Keratinocyte (primary cell): ENCODE measurements around the gene SCART1. TPM values are rescaled to one million over a fixed set of nuclear protein-coding genes. Genes with fewer than 3 reads are reported as not detected.

Experiments used
- DNase-seq: peaks from one replicate; pipeline ENCODE4 v3.0.0-alpha.2; 2011; ENCODE audit warnings: low read depth, missing footprints, low spot score
- FAIRE-seq: peaks from 2 replicates; lab custom pipeline; 2011; peaks lifted over from hg19 to GRCh38; lab: Jason Lieb, UNC
- H2AFZ ChIP-seq: 2 replicates; pipeline ENCODE4 v1.6.0; 2012; ENCODE audit warnings: low read length, control low read depth, inconsistent platforms; ENCODE audit not compliant: control insufficient read depth
- H3K27ac ChIP-seq: 2 replicates; pipeline ENCODE4 v1.5.1; 2011; ENCODE audit warnings: low read length; ENCODE audit not compliant: control insufficient read depth, insufficient read depth
- H3K27me3 ChIP-seq: 3 replicates; pipeline ENCODE4 v1.6.0; 2011; ENCODE audit warnings: low read length; ENCODE audit not compliant: control insufficient read depth, insufficient read depth; ENCODE audit errors: extremely low read depth
- H3K36me3 ChIP-seq, 2 experiments: 2 replicates in 1 of 2; 3 replicates in 1 of 2; pipeline ENCODE4 v1.5.1; 2011; ENCODE audit warnings: low read length in 2 of 2, mild to moderate bottlenecking in 1 of 2; ENCODE audit not compliant: control insufficient read depth in 2 of 2, insufficient read depth in 2 of 2; ENCODE audit errors: extremely low read depth in 1 of 2
- H3K4me1 ChIP-seq: 3 replicates; pipeline ENCODE4 v1.5.1; 2011; ENCODE audit warnings: low read length; ENCODE audit not compliant: control insufficient read depth, insufficient read depth; ENCODE audit errors: extremely low read depth
- H3K4me2 ChIP-seq: 3 replicates; pipeline ENCODE4 v1.6.0; 2011; ENCODE audit warnings: low read depth, low read length; ENCODE audit not compliant: control insufficient read depth, insufficient read depth; ENCODE audit errors: extremely low read depth
- H3K4me3 ChIP-seq, 3 experiments: fragments of 200-600 bp in 1 of 3; sonication (generic) in 1 of 3; 2 replicates in 2 of 3; 3 replicates in 1 of 3; pipeline ENCODE4 v1.5.1; 2011 to 2016; ENCODE audit warnings: low read length in 3 of 3, mild to moderate bottlenecking in 3 of 3, control low read depth in 2 of 3, inconsistent platforms in 1 of 3, low read depth in 1 of 3, mixed read lengths in 1 of 3, mixed run types in 1 of 3, moderate library complexity in 1 of 3; ENCODE audit not compliant: control insufficient read depth in 2 of 3, insufficient read depth in 2 of 3; ENCODE audit errors: extremely low read depth in 1 of 3
- H3K79me2 ChIP-seq: 2 replicates; pipeline ENCODE4 v1.6.0; 2012; ENCODE audit warnings: low read length; ENCODE audit not compliant: control insufficient read depth, insufficient read depth
- H3K9ac ChIP-seq: 3 replicates; pipeline ENCODE4 v1.6.0; 2011; ENCODE audit warnings: low read length; ENCODE audit not compliant: control insufficient read depth, insufficient read depth; ENCODE audit errors: extremely low read depth
- H3K9me1 ChIP-seq: 3 replicates; pipeline ENCODE4 v1.6.0; 2011; ENCODE audit warnings: low read length; ENCODE audit not compliant: control insufficient read depth, insufficient read depth; ENCODE audit errors: extremely low read depth
- H3K9me3 ChIP-seq: 2 replicates; pipeline ENCODE4 v1.5.1; 2012; ENCODE audit warnings: low read depth, low read length; ENCODE audit not compliant: control insufficient read depth
- H4K20me1 ChIP-seq: 3 replicates; pipeline ENCODE4 v1.6.0; 2011; ENCODE audit warnings: low read length; ENCODE audit not compliant: control insufficient read depth, insufficient read depth; ENCODE audit errors: extremely low read depth
- CTCF ChIP-seq, 3 experiments: IDR thresholded peaks in 1 of 3; conservative IDR thresholded peaks in 1 of 3; optimal IDR thresholded peaks in 1 of 3; 2 replicates in 2 of 3; 3 replicates in 1 of 3; pipeline versions ENCODE3 to v1.5.1; 2011; ENCODE audit warnings: low read length in 3 of 3, mild to moderate bottlenecking in 3 of 3, moderate library complexity in 2 of 3, control low read depth in 1 of 3, inconsistent platforms in 1 of 3; ENCODE audit not compliant: insufficient read depth in 2 of 3; ENCODE audit errors: extremely low read depth in 1 of 3
- EZH2 ChIP-seq: IDR thresholded peaks from one replicate; pipeline ENCODE4 v1.6.1; 2012; ENCODE audit warnings: inconsistent platforms, mild to moderate bottlenecking, low read length, moderate library complexity
- dilution Hi-C: fragments of 300-500 bp; cut with MboI; formaldehyde crosslinking; loops from one replicate; pipeline ENCODE4 v1.7.0; 2020; ENCODE audit warnings: low sequenced_read_pairs; ENCODE audit not compliant: extremely low pct_ligation_motif_present
- polyA plus RNA-seq, 5 experiments: library from polyadenylated mRNA; depleted of rRNA in 3 of 5; stranded (reverse) in 3 of 5; stranded (forward) in 1 of 5; unstranded in 1 of 5; fragments of >200 nt; gene quantifications; 1 replicate in 1 of 5; 2 replicates in 3 of 5; 3 replicates in 1 of 5; pipeline versions ENCODE4 v1.2.1 to v1.2.3, GENCODE V29; 2011 to 2012; ENCODE audit warnings: missing spikeins in 2 of 5, low read depth in 1 of 5, low replicate concordance in 1 of 5

SCART1 gene
- polyA plus RNA-seq, 1 donor (not counting 4 experiments of a cell fraction or from before 2014, with no cell fraction given), result 0.75 TPM

- H3K27me3 ChIP-seq, result no peaks in the 10 kb centered on the region
- no peaks in the 10 kb centered on the region for H3K79me2 ChIP-seq
- FAIRE-seq, result no peak
- TF ChIP-seq EZH2 (no peak), CTCF (optimal IDR thresholded peaks at IDR 0.05 in 1 of 3, IDR thresholded peaks at IDR 0.05 in 1 of 3, conservative IDR thresholded peaks at IDR 0.05 in 1 of 3; ENCODE audit: extremely low read depth in 1 of 3, insufficient read depth in 2 of 3, low read length in 3 of 3) (no peak)
- DNase-seq, result no peak
- no peaks in the 10 kb centered on the region for H4K20me1 ChIP-seq
- dilution Hi-C loops, result no loop called here
- no peaks in the 10 kb centered on the region for H3K36me3 ChIP-seq
- H2AFZ ChIP-seq, result no peak overlapping the region
- H3K9me1 ChIP-seq, result no peaks in the 10 kb centered on the region
- H3K4me2 ChIP-seq, result no peak overlapping the region
- no peak overlapping the region for H3K4me3 ChIP-seq
- no peaks in the 10 kb centered on the region for H3K9me3 ChIP-seq
- H3K4me1 ChIP-seq, result no peaks in the 10 kb centered on the region
- H3K27ac ChIP-seq, result no peak overlapping the region
- H3K9ac ChIP-seq, result no peak overlapping the region
Measured at GRCh38 chr10:133476641-133476990, 22.9 kb downstream of the SCART1 start.

GRCh38 chr10:133481086-133481643 is 27.4 kb downstream of the SCART1 start:
- Histone ChIP-seq H4K20me1 (no peaks in the 10 kb centered on the region), H2AFZ (no peak overlapping the region), H3K4me3 (no peak overlapping the region), H3K27me3 (no peaks in the 10 kb centered on the region), H3K9ac (no peak overlapping the region), H3K4me2 (no peak overlapping the region), H3K79me2 (no peaks in the 10 kb centered on the region), H3K4me1 (no peaks in the 10 kb centered on the region), H3K36me3 (no peaks in the 10 kb centered on the region), H3K27ac (no peak overlapping the region), H3K9me1 (no peaks in the 10 kb centered on the region), H3K9me3 (no peaks in the 10 kb centered on the region)
- TF ChIP-seq CTCF (optimal IDR thresholded peaks at IDR 0.05 in 1 of 3, IDR thresholded peaks at IDR 0.05 in 1 of 3, conservative IDR thresholded peaks at IDR 0.05 in 1 of 3; ENCODE audit: extremely low read depth in 1 of 3, insufficient read depth in 2 of 3, low read length in 3 of 3) (no peak), EZH2 (no peak)
- FAIRE-seq, result no peak
- DNase-seq, result no peak
- dilution Hi-C loops, result no loop called here
